Kidney (tissue), 14 donors: ENCODE measurements around the gene CAMTA1. TPM values are rescaled to one million over a fixed set of nuclear protein-coding genes. Genes with fewer than 3 reads are reported as not detected.
A peak's percentile ranks its signal among the peaks of the same experiment; 100 is the strongest.

ENCODE experiments used
- DNase-seq, 5 donors: peaks; one replicate each; pipeline ENCODE4 v3.0.0-alpha.2; 2013 to 2020
- FAIRE-seq: peaks from 2 replicates; lab custom pipeline; 2012; peaks lifted over from hg19 to GRCh38; lab: Jason Lieb, UNC
- H3K27ac ChIP-seq, 2 donors: one replicate each; pipeline ENCODE4 v1.7.0; 2013; ENCODE audit warnings: low read depth in 2 of 2, low read length in 2 of 2, inconsistent platforms in 1 of 2
- H3K27me3 ChIP-seq: one replicate; pipeline ENCODE4 v1.7.1; 2013; ENCODE audit warnings: low read length, inconsistent platforms; ENCODE audit not compliant: control insufficient read depth, insufficient read depth
- H3K36me3 ChIP-seq, 3 donors: one replicate each; pipeline versions ENCODE4 v1.7.0 to v1.7.1; 2013; ENCODE audit warnings: low read length in 3 of 3, control low read depth in 1 of 3, inconsistent platforms in 1 of 3; ENCODE audit not compliant: insufficient read depth in 3 of 3, control insufficient read depth in 2 of 3
- H3K4me1 ChIP-seq, 3 donors: one replicate each; pipeline versions ENCODE4 v1.7.0 to v1.7.1; 2013; ENCODE audit warnings: low read length in 3 of 3, inconsistent platforms in 1 of 3, low read depth in 1 of 3; ENCODE audit not compliant: control insufficient read depth in 2 of 3, insufficient read depth in 2 of 3
- H3K4me3 ChIP-seq, 3 donors: one replicate each; pipeline versions ENCODE4 v1.7.0 to v1.8.1; 2013; ENCODE audit warnings: low read length in 3 of 3, control low read depth in 1 of 3, inconsistent platforms in 1 of 3
- H3K9ac ChIP-seq, 3 donors: one replicate each; pipeline versions ENCODE4 v1.7.0 to v1.7.1; 2013; ENCODE audit warnings: low read length in 3 of 3, control low read depth in 1 of 3, inconsistent platforms in 1 of 3
- H3K9me3 ChIP-seq, 3 donors: one replicate each; pipeline versions ENCODE4 v1.7.0 to v1.7.1; 2013; ENCODE audit warnings: low read length in 3 of 3, control low read depth in 1 of 3, inconsistent platforms in 1 of 3; ENCODE audit not compliant: control insufficient read depth in 2 of 3, insufficient read depth in 1 of 3
- CTCF ChIP-seq: IDR thresholded peaks from 3 replicates; pipeline ENCODE4 v1.5.1; 2012; ENCODE audit warnings: mild to moderate bottlenecking, moderate library complexity, borderline replicate concordance; ENCODE audit not compliant: insufficient read depth; ENCODE audit errors: extremely low read depth
- intact Hi-C: fragments of 100-400 bp; cut with DNase I; formaldehyde crosslinking; loops from one replicate; pipeline ENCODE4 v1.11.1; 2022
- polyA plus RNA-seq: library from polyadenylated mRNA; stranded (reverse); fragments of 350-450 nt; fragmentation: Illumina TruSeq; extraction: RNeasy Lipid Tissue Mini Kit (QIAGEN cat#74804); gene quantifications from one replicate; pipeline ENCODE4 v1.2.3, GENCODE V29; 2014; ENCODE audit warnings: low read depth, low replicate concordance; ENCODE audit not compliant: insufficient read depth
- total RNA-seq: library from RNA; stranded (reverse); fragmentation: NEBNext Ultra II Directional; extraction: Animal tissue kit (Norgen Biotek cat#: 25700); gene quantifications from one replicate; pipeline ENCODE4 v1.2.1, GENCODE V29; 2021
- donor health status: control.
- donor health status: control.
- donor health status: control.
- donor health status: control.
- donor health status: control.
- donor health status: DM: yes; HTN: yes; CAD: no.
- donor health status: Normal renal cell carcinoma (clear cell type).

The CAMTA1 gene
- total and polyA plus RNA-seq, 2 donors from 2014 or later = 79.0 to 170 TPM

- FAIRE-seq = no peak
- intact Hi-C loops = no loop called here
Measured at GRCh38 chr1:7488475-7488842, 703.2 kb downstream of the CAMTA1 start.

GRCh38 chr1:7489586-7489985 is 704.3 kb downstream of the CAMTA1 start:
- TF ChIP-seq CTCF = no peak
- H3K27ac ChIP-seq = no peak overlapping the region
- H3K27me3 ChIP-seq = no peaks in the 10 kb centered on the region
- no peak overlapping the region for H3K4me3 ChIP-seq
- H3K9me3 ChIP-seq = no peaks in the 10 kb centered on the region
- intact Hi-C loops = no loop called here
- FAIRE-seq (no peak), DNase-seq (no peak)
- H3K36me3 ChIP-seq = no peaks in the 10 kb centered on the region
- H3K9ac ChIP-seq = no peak overlapping the region
- peaks cover 0 to 11% (median 0%) of the 10 kb centered on the region in 3 donors for H3K4me1 ChIP-seq

More at GRCh38 chr1:7488475-7488842, 703.2 kb downstream of the CAMTA1 start:
- TF ChIP-seq CTCF = no peak
- H3K9ac ChIP-seq = no peak overlapping the region
- H3K9me3 ChIP-seq = no peaks in the 10 kb centered on the region
- peaks cover 0 to 11% (median 0%) of the 10 kb centered on the region in 3 donors for H3K4me1 ChIP-seq
- H3K27me3 ChIP-seq = no peaks in the 10 kb centered on the region
- DNase-seq = no peak
- no peak overlapping the region for H3K27ac ChIP-seq
- no peaks in the 10 kb centered on the region for H3K36me3 ChIP-seq
- no peak overlapping the region for H3K4me3 ChIP-seq

GRCh38 chr1:7490576-7490975 is 705.3 kb downstream of the CAMTA1 start:
- intact Hi-C loops = no loop called here
- no peak for TF ChIP-seq CTCF

More at GRCh38 chr1:7490576-7490975, 705.3 kb downstream of the CAMTA1 start:
- peaks cover 0 to 11% (median 0%) of the 10 kb centered on the region in 3 donors for H3K4me1 ChIP-seq
- H3K27me3 ChIP-seq = no peaks in the 10 kb centered on the region
- no peak for DNase-seq
- no peaks in the 10 kb centered on the region for H3K9me3 ChIP-seq
- no peak overlapping the region for H3K4me3 ChIP-seq
- peak overlapping the region; percentile 5 to 59 for H3K27ac ChIP-seq
- H3K36me3 ChIP-seq = no peaks in the 10 kb centered on the region
- no peak overlapping the region for H3K9ac ChIP-seq
- FAIRE-seq = no peak
